ENCODE results near the gene SUV39H1.
"Not testable (repeated sequence)": the region's sequence is repeated elsewhere in the genome, so short reads cannot be mapped to it uniquely, and the experiment has no call there.

SUV39H1 gene

GRCh38 chrX:48649102-48649501 lies 47.4 kb upstream of the SUV39H1 start:
- TF ChIP-seq ZNF70 (CRISPR knock-in tag; IDR thresholded peaks at IDR 0.05) (no peak), CREB5 (CRISPR knock-in tag; IDR thresholded peaks at IDR 0.05; ENCODE audit: low read depth) (no peak), ZNF8 (CRISPR knock-in tag; IDR thresholded peaks at IDR 0.05) (no peak), ARNTL (CRISPR knock-in tag; IDR thresholded peaks at IDR 0.05; ENCODE audit: borderline replicate concordance, low read depth) (no peak), TOX (CRISPR knock-in tag; IDR thresholded peaks at IDR 0.05; ENCODE audit: borderline replicate concordance) (no peak), PPARA (CRISPR knock-in tag; IDR thresholded peaks at IDR 0.05; ENCODE audit: borderline replicate concordance) (no peak), ESRRG (CRISPR knock-in tag; IDR thresholded peaks at IDR 0.05) (no peak), OSR1 (CRISPR knock-in tag; IDR thresholded peaks at IDR 0.05) (no peak), GLIS3 (CRISPR knock-in tag; IDR thresholded peaks at IDR 0.05) (no peak), CSDC2 (CRISPR knock-in tag; IDR thresholded peaks at IDR 0.05) (no peak), ZNF565 (CRISPR knock-in tag; conservative IDR thresholded peaks at IDR 0.05; ENCODE audit: low read depth) (no peak), TCF4 (CRISPR knock-in tag; IDR thresholded peaks at IDR 0.05; ENCODE audit: borderline replicate concordance) (no peak), ZFP3 (CRISPR knock-in tag; IDR thresholded peaks at IDR 0.05) (no peak), ZFP30 (CRISPR knock-in tag; IDR thresholded peaks at IDR 0.05) (no peak), POU6F1 (CRISPR knock-in tag; IDR thresholded peaks at IDR 0.05; ENCODE audit: borderline replicate concordance, low read depth) (no peak), CSRNP3 (CRISPR knock-in tag; IDR thresholded peaks at IDR 0.05) (no peak)
- ATAC-seq, result no peak

- ATAC-seq, result not testable (repeated sequence)
Observed at GRCh38 chrX:48652055-48652579, 44.4 kb upstream of the SUV39H1 start.

- not testable (repeated sequence) for ATAC-seq
Observed at GRCh38 chrX:48654746-48655145, 41.8 kb upstream of the SUV39H1 start.

GRCh38 chrX:48659686-48660085 lies 36.8 kb upstream of the SUV39H1 start:
- ATAC-seq, result not testable (repeated sequence)

GRCh38 chrX:48663241-48663640 lies 33.3 kb upstream of the SUV39H1 start:
- TF ChIP-seq ZNF70 (CRISPR knock-in tag; IDR thresholded peaks at IDR 0.05) (no peak), PPARA (CRISPR knock-in tag; IDR thresholded peaks at IDR 0.05; ENCODE audit: borderline replicate concordance) (no peak), GLIS3 (CRISPR knock-in tag; IDR thresholded peaks at IDR 0.05) (no peak), ZNF8 (CRISPR knock-in tag; IDR thresholded peaks at IDR 0.05) (no peak), ZNF565 (CRISPR knock-in tag; conservative IDR thresholded peaks at IDR 0.05; ENCODE audit: low read depth) (no peak), CREB5 (CRISPR knock-in tag; IDR thresholded peaks at IDR 0.05; ENCODE audit: low read depth) (no peak), POU6F1 (CRISPR knock-in tag; IDR thresholded peaks at IDR 0.05; ENCODE audit: borderline replicate concordance, low read depth) (no peak), TSHZ2 (CRISPR knock-in tag; IDR thresholded peaks at IDR 0.05) (no peak), RARB (CRISPR knock-in tag; IDR thresholded peaks at IDR 0.05) (no peak), ZFP30 (CRISPR knock-in tag; IDR thresholded peaks at IDR 0.05) (no peak)
- no peak for ATAC-seq
